Head of caudate nucleus (tissue), 42 donors: ENCODE measurements around the gene TMEM131L.
"Not testable (repeated sequence)": the region's sequence is repeated elsewhere in the genome, so short reads cannot be mapped to it uniquely, and the experiment has no call there.

ENCODE experiments used
- DNase-seq, 42 donors: peaks; one replicate each; pipeline versions ENCODE4 v3.0.0 to v3.0.0-alpha.2; 2020 to 2021; ENCODE audit warnings: mixed read lengths in 7 of 42
- intact Hi-C: fragments of 100-400 bp; cut with DNase I; formaldehyde crosslinking; loops from one replicate; pipeline ENCODE4 v1.15.0; 2022

The TMEM131L gene

GRCh38 chr4:153582954-153583702 lies 117.0 kb downstream of the TMEM131L start:
- intact Hi-C loops: no loop called here
- no peak for DNase-seq

GRCh38 chr4:153585026-153585425 lies 118.9 kb downstream of the TMEM131L start:
- intact Hi-C loops: no loop called here

GRCh38 chr4:153589703-153590595 lies 123.8 kb downstream of the TMEM131L start:
- intact Hi-C loops: no loop called here
- DNase-seq: no peak

More at GRCh38 chr4:153585026-153585425, 118.9 kb downstream of the TMEM131L start:
- no peak for DNase-seq

GRCh38 chr4:153591441-153591840 lies 125.3 kb downstream of the TMEM131L start:
- intact Hi-C loops: no loop called here

GRCh38 chr4:153592064-153592463 lies 125.9 kb downstream of the TMEM131L start:
- intact Hi-C loops: no loop called here
- DNase-seq: no peak

More at GRCh38 chr4:153591441-153591840, 125.3 kb downstream of the TMEM131L start:
- no peak for DNase-seq

GRCh38 chr4:153593161-153593560 lies 127.0 kb downstream of the TMEM131L start:
- DNase-seq: no peak
- intact Hi-C loops: no loop called here

- intact Hi-C loops: no loop called here
- DNase-seq: no peak
These were observed 128.1 kb downstream of the TMEM131L start for GRCh38 chr4:153594210-153594609.

- peak in 6 of 42 donors; percentile 10 to 41 (median 22) for DNase-seq
- intact Hi-C loops: no loop called here
These were observed 129.9 kb downstream of the TMEM131L start for GRCh38 chr4:153595894-153596601.

- intact Hi-C loops: no loop called here
- no peak for DNase-seq
These were observed 136.6 kb downstream of the TMEM131L start for GRCh38 chr4:153602758-153603157.

- DNase-seq: no peak
- intact Hi-C loops: no loop called here
These were observed 137.1 kb downstream of the TMEM131L start for GRCh38 chr4:153603258-153603657.

- DNase-seq: peak in 1 of 42 donors; percentile 11
These were observed 137.7 kb downstream of the TMEM131L start for GRCh38 chr4:153603835-153604234.

GRCh38 chr4:153609070-153609469 lies 142.9 kb downstream of the TMEM131L start:
- DNase-seq, intact Hi-C loops: not testable (repeated sequence)

More at GRCh38 chr4:153603835-153604234, 137.7 kb downstream of the TMEM131L start:
- intact Hi-C loops: no loop called here

- intact Hi-C loops: no loop called here
- no peak for DNase-seq
These were observed 144.6 kb downstream of the TMEM131L start for GRCh38 chr4:153610623-153611376.

GRCh38 chr4:153611679-153612078 lies 145.5 kb downstream of the TMEM131L start:
- DNase-seq: no peak
- intact Hi-C loops: no loop called here

GRCh38 chr4:153612878-153613277 lies 146.7 kb downstream of the TMEM131L start:
- no peak for DNase-seq
- intact Hi-C loops: no loop called here

GRCh38 chr4:153616006-153616555 lies 149.9 kb downstream of the TMEM131L start:
- intact Hi-C loops: no loop called here

GRCh38 chr4:153618833-153619232 lies 152.7 kb downstream of the TMEM131L start:
- intact Hi-C loops: no loop called here
- no peak for DNase-seq

More at GRCh38 chr4:153616006-153616555, 149.9 kb downstream of the TMEM131L start:
- DNase-seq: no peak

- DNase-seq: no peak
- intact Hi-C loops: no loop called here
These were observed 153.7 kb downstream of the TMEM131L start for GRCh38 chr4:153619811-153620210.
